Measurements from ENCODE around the gene POU3F1. TPM values are rescaled to one million over a fixed set of nuclear protein-coding genes. Genes with fewer than 3 reads are reported as not detected.

The POU3F1 gene
- total RNA-seq, 1 donor from 2014 or later: 0.45 TPM

DNA sequence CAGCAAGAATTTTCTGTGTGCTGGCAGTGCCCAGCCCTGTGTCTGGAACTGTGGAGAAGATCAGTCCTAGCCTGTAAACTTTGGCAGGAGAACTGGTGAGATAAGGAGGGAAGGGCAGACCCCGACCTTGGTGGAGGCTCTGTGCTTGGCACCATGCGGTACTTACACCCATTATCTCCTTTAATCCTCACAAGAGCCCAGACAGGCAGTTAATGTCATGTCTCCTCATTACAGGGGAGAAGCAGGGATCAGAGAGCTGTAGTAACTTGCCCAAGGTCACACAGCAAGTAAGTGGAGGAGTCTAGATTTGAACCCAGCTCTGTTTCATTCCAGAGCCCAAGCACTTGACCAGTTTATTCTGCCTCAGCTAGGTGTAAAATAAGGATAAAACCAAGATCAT, 13.9 kb upstream of the POU3F1 start:
- no peaks in the 10 kb centered on the region for H3K4me1 Mint-ChIP-seq
- no peaks in the 10 kb centered on the region for H3K36me3 Mint-ChIP-seq
- H3K4me3 Mint-ChIP-seq: no peak overlapping the region
- no peak for DNase-seq (ENCODE audit: low spot score in 2 of 2, unreplicated experiment in 2 of 2)
- TF ChIP-seq, protein P1, sequence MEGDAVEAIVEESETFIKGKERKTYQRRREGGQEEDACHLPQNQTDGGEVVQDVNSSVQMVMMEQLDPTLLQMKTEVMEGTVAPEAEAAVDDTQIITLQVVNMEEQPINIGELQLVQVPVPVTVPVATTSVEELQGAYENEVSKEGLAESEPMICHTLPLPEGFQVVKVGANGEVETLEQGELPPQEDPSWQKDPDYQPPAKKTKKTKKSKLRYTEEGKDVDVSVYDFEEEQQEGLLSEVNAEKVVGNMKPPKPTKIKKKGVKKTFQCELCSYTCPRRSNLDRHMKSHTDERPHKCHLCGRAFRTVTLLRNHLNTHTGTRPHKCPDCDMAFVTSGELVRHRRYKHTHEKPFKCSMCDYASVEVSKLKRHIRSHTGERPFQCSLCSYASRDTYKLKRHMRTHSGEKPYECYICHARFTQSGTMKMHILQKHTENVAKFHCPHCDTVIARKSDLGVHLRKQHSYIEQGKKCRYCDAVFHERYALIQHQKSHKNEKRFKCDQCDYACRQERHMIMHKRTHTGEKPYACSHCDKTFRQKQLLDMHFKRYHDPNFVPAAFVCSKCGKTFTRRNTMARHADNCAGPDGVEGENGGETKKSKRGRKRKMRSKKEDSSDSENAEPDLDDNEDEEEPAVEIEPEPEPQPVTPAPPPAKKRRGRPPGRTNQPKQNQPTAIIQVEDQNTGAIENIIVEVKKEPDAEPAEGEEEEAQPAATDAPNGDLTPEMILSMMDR (IDR thresholded peaks at IDR 0.05; ENCODE audit: unreplicated experiment): no peak
- no peak overlapping the region for H3K27ac Mint-ChIP-seq
- H3K9me3 Mint-ChIP-seq: no peaks in the 10 kb centered on the region
- H3K27me3 Mint-ChIP-seq (ENCODE audit: low read depth): peaks cover 85% of the 10 kb centered on the region

DNA sequence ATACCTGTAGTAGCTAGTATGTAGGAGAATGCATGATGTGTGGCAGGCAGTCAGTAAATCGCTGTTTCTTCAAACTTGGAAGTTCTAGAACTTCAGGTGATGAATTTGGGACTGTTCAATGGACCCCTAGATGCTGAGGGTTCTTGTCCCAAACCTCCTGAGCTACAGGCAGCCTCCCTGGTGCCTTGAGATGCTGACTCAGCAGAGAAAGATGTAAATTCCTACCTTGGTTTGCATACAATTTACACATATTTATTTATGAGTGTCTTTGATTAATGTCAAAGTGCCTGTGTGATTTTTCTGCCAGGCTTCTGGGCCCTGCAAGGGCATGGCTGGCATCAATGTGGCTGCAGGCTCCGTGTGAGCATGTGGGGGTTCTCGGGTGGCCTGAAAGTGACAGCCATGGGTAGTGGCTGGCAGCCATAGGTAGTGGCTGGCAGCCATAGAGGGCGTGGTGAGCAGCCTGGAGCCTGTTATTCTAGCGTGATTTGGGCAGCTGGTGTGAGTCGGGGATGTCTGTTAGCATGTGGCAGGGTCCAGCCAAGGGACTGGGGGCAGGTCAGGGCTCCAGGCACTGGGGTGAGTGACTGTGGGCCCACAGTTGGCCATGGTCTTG, 13.2 kb upstream of the POU3F1 start:
- H3K27ac Mint-ChIP-seq: no peak overlapping the region
- no peak for DNase-seq (ENCODE audit: low spot score in 2 of 2, unreplicated experiment in 2 of 2)
- H3K36me3 Mint-ChIP-seq: no peaks in the 10 kb centered on the region
- no peaks in the 10 kb centered on the region for H3K4me1 Mint-ChIP-seq
- TF ChIP-seq, protein P1 (IDR thresholded peaks at IDR 0.05; ENCODE audit: unreplicated experiment): no peak
- no peaks in the 10 kb centered on the region for H3K9me3 Mint-ChIP-seq
- H3K4me3 Mint-ChIP-seq: no peak overlapping the region
- H3K27me3 Mint-ChIP-seq (ENCODE audit: low read depth): peaks cover 86% of the 10 kb centered on the region

DNA sequence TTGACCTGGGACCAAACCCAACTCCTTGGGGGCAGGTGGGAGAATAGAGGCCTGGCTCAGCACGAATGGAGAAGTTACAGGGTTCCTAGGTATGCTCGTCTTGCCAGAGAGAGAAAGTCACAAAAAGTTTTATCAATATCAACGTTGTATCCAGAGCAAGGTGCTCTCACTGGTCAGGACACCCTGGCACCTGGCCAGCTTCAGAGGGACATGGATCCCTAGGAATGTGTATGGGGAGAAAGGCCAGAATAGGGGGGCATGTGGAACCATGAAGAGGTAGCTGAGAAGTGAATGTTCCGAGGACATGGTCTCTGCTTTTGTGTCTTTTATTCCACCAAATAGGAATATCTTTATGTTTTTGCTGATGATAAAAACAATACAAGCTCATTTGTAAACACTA, 9.4 kb upstream of the POU3F1 start:
- TF ChIP-seq, protein P1 (IDR thresholded peaks at IDR 0.05; ENCODE audit: unreplicated experiment): no peak
- no peaks in the 10 kb centered on the region for H3K4me1 Mint-ChIP-seq
- H3K27me3 Mint-ChIP-seq (ENCODE audit: low read depth): peaks cover 91% of the 10 kb centered on the region
- no peaks in the 10 kb centered on the region for H3K36me3 Mint-ChIP-seq
- no peaks in the 10 kb centered on the region for H3K9me3 Mint-ChIP-seq
- H3K27ac Mint-ChIP-seq: no peak overlapping the region
- no peak for DNase-seq (ENCODE audit: low spot score in 2 of 2, unreplicated experiment in 2 of 2)
- no peak overlapping the region for H3K4me3 Mint-ChIP-seq

DNA sequence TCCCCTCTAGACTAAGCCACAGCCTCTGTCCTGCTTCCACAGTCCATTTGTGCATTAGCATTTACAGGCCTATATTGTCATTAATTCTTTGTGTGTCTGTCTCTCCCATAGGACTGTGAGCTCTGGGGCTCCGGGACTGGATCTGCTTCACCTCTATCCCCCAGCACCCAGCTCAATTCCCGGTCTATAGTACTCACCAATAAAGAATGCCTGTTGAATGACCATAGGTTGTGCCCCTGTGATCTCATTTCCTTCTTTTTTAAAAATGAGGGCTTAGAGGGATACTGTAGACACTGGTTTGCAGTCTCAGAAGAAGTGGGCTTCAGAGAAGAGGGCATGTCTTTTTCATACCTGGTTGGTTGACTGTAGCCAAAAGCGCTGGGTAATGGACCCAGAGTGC, 8.8 kb upstream of the POU3F1 start:
- no peak for DNase-seq (ENCODE audit: low spot score in 2 of 2, unreplicated experiment in 2 of 2)
- H3K9me3 Mint-ChIP-seq: no peaks in the 10 kb centered on the region
- TF ChIP-seq, protein P1 (IDR thresholded peaks at IDR 0.05; ENCODE audit: unreplicated experiment): no peak
- H3K4me1 Mint-ChIP-seq: peaks cover 2% of the 10 kb centered on the region
- peaks cover 88% of the 10 kb centered on the region for H3K27me3 Mint-ChIP-seq (ENCODE audit: low read depth)
- no peak overlapping the region for H3K27ac Mint-ChIP-seq
- H3K36me3 Mint-ChIP-seq: no peaks in the 10 kb centered on the region
- H3K4me3 Mint-ChIP-seq: no peak overlapping the region

DNA sequence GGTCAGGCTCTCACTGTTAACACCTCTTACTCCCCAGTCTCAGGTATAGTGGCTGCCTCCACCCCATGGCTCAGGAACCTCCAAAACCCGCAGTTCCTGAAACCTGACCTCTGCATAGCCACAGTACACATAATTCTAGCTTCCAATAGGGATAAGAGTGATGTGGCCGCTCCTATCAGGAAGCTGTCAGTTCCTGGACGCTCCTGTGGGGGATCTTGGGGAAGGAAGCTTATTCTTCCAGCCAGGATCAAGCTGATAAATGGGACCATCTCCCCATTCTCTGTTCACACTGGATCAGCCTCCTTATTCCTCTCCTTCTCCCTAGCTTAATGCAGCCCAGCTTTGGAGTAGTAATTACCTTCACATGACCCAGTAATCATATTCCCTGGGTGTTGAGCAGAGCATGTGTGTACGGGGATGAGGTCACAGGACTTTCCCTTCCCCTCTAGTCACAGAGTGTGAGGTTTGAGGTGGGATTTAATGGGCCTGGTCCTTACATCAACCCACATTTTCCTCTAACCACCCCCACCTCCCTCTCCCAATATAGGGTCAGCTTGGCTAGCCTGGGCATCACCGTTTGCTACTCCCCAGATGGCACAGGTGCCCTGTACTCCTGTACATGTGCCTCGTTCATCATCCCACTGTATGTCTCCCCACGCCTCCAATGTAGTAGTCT, 7.0 kb upstream of the POU3F1 start:
- no peaks in the 10 kb centered on the region for H3K9me3 Mint-ChIP-seq
- H3K27ac Mint-ChIP-seq: no peak overlapping the region
- H3K36me3 Mint-ChIP-seq: no peaks in the 10 kb centered on the region
- TF ChIP-seq, protein P1 (IDR thresholded peaks at IDR 0.05; ENCODE audit: unreplicated experiment): no peak
- H3K4me3 Mint-ChIP-seq: no peak overlapping the region
- H3K4me1 Mint-ChIP-seq: peaks cover 3% of the 10 kb centered on the region
- H3K27me3 Mint-ChIP-seq (ENCODE audit: low read depth): peaks cover 91% of the 10 kb centered on the region
- no peak for DNase-seq (ENCODE audit: low spot score in 2 of 2, unreplicated experiment in 2 of 2)

Data from mesothelial cell of epicardium (in vitro differentiated cells).